Epidermal melanocyte (primary cell): ENCODE measurements around the gene HMGXB3.
"Not testable (repeated sequence)": the region's sequence is repeated elsewhere in the genome, so short reads cannot be mapped to it uniquely, and the experiment has no call there.

ENCODE experiments used
- DNase-seq: peaks from one replicate; pipeline ENCODE4 v3.0.0; 2011; ENCODE audit warnings: low spot score; ENCODE audit not compliant: insufficient read length

Gene HMGXB3

DNA sequence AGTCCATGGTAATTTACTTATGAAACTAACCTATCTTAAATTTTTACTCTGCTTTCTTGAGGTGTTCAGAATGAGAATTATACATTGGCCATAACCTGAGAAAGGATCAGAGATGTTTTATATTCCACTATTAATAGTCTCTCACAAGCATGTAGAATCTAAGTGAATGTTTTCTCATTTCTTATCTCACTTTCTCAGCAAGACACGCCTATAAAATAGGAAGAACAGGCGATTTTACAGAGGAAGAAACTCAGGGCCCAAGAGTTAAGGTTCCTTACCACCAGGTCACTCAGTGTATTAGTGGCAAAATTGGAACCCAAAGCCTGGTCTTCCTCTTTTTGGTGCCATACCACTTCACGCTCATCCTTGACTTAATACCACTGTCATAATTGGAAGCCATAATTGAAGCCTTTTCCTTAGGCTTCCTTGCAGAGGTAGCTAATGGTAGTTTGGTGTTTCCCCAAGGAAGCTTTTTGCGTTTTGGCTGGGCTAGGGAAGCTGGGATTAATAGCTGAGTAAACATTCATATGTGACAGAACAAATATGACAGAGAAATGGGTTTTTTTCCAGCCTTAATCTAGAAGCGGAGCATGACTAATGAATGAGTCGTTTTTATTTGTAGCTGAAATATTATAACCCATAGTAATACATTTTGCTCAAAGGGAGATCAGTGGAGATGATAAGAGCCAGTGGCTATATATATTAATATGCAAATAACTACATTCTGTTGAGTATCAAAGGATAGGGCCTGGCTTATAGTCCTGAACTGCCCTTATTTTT, 16.9 kb downstream of the HMGXB3 start:
- no peak for DNase-seq

DNA sequence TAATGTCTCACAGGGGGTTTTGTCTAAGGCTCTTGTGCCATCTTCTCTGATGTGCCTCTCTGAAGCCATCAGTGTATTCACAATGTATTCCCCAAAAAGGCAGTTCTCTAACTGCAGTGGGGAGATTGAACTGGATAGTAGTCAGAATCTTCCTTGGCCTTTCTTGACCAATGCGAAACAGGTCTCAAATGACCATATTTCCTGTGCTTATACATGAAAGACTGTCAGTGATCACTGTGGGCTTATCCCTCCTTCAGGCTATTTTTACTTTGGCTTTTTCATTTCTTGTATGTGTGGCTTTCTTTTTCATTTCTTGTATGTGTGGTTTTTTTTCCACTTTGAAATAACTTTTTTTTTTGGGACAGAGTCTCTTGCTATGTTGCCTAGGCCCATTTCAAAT, 19.7 kb downstream of the HMGXB3 start:
- peak; percentile 30 for DNase-seq

GRCh38 chr5:150021491-150022157, 21.1 kb downstream of the HMGXB3 start:
- DNase-seq = no peak

DNA sequence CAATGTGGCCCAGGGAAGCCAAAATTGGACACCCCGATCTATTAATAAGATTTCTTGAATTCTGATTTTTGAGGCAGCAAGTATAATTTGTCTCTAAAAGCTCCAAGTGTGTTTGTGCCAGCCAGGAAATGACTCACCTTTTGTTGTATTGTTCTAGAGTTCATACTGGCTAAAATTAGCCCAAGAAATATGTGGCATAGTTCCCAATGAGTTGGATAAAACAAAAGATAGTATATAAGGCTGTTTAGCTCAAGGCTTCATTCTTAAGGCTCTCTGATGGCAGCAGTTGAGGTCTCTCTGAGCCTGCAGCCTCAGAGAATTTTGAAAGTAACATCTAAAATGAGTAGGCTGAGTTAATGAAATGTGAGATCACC, 21.6 kb downstream of the HMGXB3 start:
- no peak for DNase-seq

DNA sequence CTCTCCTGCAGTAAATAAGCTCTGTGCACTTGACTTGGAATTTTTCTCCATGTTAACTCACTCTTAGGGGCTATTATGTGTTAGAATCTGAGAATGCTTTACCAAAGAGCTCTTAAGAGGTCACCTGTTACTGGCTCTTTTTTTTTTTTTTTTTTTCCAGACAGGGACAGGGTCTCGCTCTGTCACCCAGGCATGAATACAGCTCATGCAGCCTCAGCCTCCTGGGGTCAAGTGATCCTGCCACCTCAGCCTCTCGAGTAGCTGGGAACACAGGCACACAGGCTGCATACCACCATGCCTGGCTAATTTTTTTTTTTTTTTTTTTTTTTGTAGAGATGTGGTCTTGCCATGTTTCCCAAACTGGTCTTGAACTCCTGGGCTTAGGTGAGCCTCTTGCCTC, 22.1 kb downstream of the HMGXB3 start:
- no peak for DNase-seq

- DNase-seq = no peak
These were observed 22.6 kb downstream of the HMGXB3 start for GRCh38 chr5:150023136-150023535.

- no peak for DNase-seq
These were observed 23.9 kb downstream of the HMGXB3 start for GRCh38 chr5:150024346-150024984.

- DNase-seq = no peak
These were observed 26.2 kb downstream of the HMGXB3 start for GRCh38 chr5:150026682-150027172.

- not testable (repeated sequence) for DNase-seq
These were observed 27.5 kb downstream of the HMGXB3 start for GRCh38 chr5:150028047-150028446.

DNA sequence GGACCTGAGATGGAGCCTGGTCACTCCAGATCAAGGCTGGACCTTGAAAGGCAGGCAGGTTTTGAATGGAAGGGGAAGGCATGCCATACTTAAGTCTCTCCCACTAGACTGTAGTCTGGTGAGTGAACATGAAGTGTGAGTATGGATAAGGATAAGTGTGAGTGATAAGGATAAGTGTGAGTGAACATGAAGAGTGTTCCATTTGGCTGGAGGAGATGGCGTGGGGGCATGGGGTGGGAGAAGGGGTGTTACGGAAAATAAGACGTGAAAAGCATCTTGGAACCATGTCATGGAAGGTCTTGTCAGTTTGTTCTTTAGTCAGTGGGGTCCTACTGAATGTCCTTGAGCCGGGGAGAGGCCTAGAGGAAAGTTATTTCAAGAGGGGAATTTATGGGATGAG, 32.8 kb downstream of the HMGXB3 start:
- no peak for DNase-seq

DNA sequence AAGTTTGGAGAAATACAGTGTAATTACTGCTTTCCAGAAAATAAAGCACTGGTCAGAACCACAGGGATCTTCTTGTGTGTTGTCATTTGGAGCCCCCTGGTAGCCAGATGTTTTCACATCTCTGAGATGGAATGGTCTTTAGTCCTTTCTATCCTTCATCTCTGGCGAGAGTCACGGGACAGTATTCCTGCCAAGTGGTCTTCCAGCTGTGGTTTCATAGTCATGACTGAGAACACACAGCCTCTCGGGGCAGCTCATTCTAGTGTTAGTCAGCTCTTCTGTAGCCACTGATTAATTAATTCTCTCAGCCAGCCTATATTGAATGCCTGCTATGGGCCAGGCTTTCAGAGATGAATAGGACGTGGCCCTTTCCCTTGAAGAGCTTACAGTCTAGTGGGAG, 34.1 kb downstream of the HMGXB3 start:
- no peak for DNase-seq

DNA sequence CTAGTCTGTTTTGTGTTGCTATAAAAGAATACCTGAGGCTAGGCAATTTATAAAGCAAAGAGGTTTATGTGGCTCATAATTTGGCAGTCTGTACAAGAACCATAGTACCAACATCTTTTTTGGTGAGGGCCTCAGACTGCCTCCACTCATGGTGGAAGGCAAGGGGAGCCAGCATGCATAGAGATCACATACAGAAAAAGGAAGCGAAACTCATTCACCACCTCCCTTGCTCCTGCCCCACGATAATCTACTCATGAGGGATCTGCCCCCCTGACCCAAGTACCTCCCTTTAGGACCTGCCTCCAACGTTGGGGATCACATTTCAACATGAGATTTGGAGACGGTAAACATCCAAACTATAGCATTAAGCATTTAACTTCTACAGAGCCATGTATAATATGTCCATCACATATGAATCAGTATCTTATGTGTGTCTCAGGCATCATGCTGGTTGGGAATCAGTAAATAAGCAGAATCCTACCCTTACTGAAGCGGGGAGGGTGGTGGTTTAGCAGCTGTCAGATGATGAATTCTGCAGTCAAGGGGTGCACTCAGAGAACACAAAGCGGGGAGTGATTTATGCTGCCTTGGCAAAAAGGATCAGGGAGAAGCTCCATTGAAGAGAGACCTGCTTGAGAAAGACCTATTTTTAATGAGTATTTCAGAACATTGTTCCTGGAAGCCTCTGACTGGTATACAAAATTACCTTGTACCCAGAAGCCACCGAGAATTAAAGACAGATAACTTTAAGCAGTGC, 34.8 kb downstream of the HMGXB3 start:
- DNase-seq = no peak

DNA sequence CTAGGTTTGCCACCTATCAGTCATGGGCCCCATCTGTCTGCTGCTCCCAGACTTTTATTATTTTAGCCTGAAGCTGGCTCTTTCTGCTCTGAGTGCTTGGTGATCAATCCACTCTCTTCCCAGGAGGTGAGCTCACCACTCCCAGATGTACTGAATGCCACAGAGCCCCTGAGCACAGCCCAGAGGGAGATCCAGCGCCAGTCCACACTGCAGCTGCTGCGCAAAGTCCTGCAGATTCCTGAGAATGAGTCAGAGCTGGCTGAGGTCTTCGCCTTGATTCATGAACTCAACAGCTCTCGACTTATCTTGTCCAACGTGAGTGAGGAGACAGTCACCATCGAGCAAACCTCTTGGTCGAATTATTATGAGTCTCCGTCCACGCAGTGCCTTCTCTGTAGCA, 36.0 kb downstream of the HMGXB3 start:
- DNase-seq = peak; percentile 65

DNA sequence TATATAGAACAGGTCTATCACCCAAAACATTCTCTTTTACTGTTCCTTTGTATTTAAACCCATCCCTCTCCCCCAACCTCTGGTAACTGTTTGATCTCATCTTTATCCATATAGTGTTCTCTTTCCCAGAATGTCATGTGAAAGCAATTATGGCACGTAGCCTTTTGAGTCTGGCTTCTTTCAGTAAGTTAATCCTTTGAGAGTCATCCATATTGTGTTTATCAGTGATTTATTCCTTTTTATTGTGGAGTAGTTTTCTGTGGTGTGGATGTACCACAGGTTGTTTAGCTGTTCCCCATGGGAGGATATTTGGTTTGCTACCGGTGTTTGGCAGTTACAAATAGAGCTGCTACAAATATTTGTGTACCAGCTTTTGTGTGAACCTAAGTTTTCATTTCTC, 38.0 kb downstream of the HMGXB3 start:
- DNase-seq = no peak

GRCh38 chr5:150042459-150042858, 41.9 kb downstream of the HMGXB3 start:
- no peak for DNase-seq

- DNase-seq = no peak
These were observed 43.3 kb downstream of the HMGXB3 start for GRCh38 chr5:150043657-150044328.

GRCh38 chr5:150044329-150044681, 43.8 kb downstream of the HMGXB3 start:
- no peak for DNase-seq

DNA sequence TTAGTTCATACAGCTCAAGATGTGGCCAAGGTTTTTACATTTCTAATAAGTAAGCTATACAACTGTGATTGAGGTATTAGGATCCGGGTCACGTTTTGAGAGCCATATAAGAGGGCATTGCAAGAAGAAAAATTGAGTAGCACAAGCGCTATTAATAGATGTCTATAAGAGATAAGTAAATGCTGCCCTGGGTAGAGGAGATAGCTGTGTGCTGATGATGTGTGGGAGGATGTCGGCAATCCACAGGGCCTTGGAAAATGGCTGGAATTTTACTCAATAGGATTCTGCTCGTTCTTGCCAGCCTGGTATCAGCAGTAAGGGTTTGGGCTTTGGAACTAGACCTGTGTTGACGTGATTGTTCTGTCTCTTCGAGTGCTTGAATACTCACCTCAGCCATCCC, 44.2 kb downstream of the HMGXB3 start:
- DNase-seq = no peak

DNA sequence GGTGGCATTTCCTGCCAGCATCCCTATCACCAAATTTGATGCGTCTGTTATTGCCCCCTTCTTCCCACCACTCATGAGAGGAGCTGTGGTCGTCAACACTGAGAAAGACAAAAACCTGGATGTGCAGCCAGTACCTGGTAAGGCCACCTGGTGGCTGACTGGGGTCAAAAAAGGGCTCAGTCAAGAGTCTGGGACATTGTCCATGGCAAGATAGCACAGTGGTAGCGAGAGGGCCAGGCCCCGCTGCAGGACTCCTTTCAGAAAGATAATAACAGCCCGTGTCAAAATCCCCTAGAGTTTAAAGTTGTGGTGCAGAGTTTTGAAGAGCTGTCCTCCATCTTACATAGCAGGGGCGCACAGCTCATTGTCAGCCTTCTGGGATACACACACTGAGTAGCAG, 45.0 kb downstream of the HMGXB3 start:
- DNase-seq = no peak

GRCh38 chr5:150046031-150046430, 45.5 kb downstream of the HMGXB3 start:
- DNase-seq = no peak

- DNase-seq = not testable (repeated sequence)
These were observed 49.8 kb downstream of the HMGXB3 start for GRCh38 chr5:150050172-150050811.
